HG03066 (cell line): ENCODE data around the gene BDH2.

Experiments
- ATAC-seq: cut with Tn5 transposase; IDR thresholded peaks from one replicate; pipeline ENCODE4 v1.9.1; 2021; ENCODE audit warnings: low read depth; ENCODE audit not compliant: unreplicated experiment

The BDH2 gene

GRCh38 chr4:103029300-103029699 lies 70.3 kb downstream of the BDH2 start:
- no peak for ATAC-seq
